SK-N-MC (cell line): ENCODE results near the gene CNOT8.

Experiments
- EZH2 ChIP-seq: fragments of 200-600 bp; sonication (generic); IDR thresholded peaks from one replicate; pipeline ENCODE4 v1.6.1; 2017; ENCODE audit warnings: antibody characterized with exemption
- FOXP2 ChIP-seq: optimal IDR thresholded peaks from 2 replicates; pipeline ENCODE3; 2011; ENCODE audit warnings: mild to moderate bottlenecking, moderate library complexity; ENCODE audit not compliant: insufficient read depth; ENCODE audit errors: extremely low read length, control extremely low read depth
- POLR2AphosphoS5 ChIP-seq: IDR thresholded peaks from 2 replicates; pipeline ENCODE4 v1.6.1; 2012; ENCODE audit warnings: mild to moderate bottlenecking, low read depth, low read length, borderline replicate concordance

DNA sequence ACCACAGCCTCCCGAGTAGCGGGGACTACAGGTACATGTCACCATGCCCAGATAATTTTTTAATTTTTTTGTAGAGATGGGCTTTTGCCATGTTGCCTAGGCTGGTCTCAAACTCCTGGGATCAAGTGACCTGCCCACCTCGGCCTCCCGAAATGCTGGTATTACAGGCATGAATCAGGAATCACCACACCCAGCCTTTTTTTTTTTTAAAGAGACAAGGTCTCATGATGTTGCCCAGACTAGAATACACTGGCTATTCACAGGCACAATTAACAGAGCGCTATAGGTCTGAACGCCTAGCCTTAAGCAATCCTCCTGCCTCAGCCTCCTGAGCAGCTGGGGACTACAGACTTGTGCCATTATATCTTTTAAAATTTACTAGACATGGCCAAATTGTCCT is 43.5 kb downstream of the CNOT8 start:
- TF ChIP-seq POLR2AphosphoS5 (no peak), EZH2 (no peak), FOXP2 (no peak)
